Vagina (tissue), 2 donors: ENCODE data around the gene ZSCAN5A.

Experiments used
- POLR2A ChIP-seq, 2 donors: fragments of 450-650 bp; IDR thresholded peaks; one replicate each; pipeline ENCODE4 v1.6.1; 2017; ENCODE audit warnings: antibody characterized with exemption in 2 of 2, mild to moderate bottlenecking in 2 of 2, moderate library complexity in 2 of 2
- POLR2AphosphoS5 ChIP-seq, 2 donors: sonication (generic); formaldehyde crosslinking; IDR thresholded peaks; one replicate each; pipeline ENCODE4 v1.9.0; 2017; ENCODE audit warnings: antibody characterized with exemption in 2 of 2, mild to moderate bottlenecking in 2 of 2, low read depth in 1 of 2; ENCODE audit not compliant: insufficient read depth in 1 of 2

DNA sequence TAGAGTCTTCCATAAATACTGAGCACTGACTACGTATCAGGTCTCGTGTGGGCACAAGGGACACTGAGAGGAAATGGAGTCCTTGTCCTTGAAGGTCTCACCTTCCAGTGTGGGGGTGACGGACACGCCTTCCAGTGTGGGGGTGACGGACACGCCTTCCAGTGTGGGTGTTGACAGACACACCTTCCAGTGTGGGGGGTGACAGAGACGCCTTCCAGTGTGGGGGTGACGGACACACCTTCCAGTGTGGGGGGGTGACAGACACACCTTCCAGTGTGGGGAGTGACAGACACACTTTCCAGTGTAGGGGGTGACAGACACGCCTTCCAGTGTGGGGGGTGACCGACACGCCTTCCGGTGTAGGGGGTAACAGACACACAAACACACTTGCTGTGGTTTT, 56.4 kb downstream of the ZSCAN5A start:
- TF ChIP-seq POLR2A (IDR thresholded peaks at IDR 0.05), result no peak
- no peak for TF ChIP-seq POLR2AphosphoS5 (IDR thresholded peaks at IDR 0.05; ENCODE audit: insufficient read depth in 1 of 2, low read depth in 1 of 2)
